ENCODE measurements around the gene TMEM202. TPM values are rescaled to one million over a fixed set of nuclear protein-coding genes. Genes with fewer than 3 reads are reported as not detected.
"Not testable (repeated sequence)": the region's sequence is repeated elsewhere in the genome, so short reads cannot be mapped to it uniquely, and the experiment has no call there.

TMEM202 gene
- total and polyA plus RNA-seq, 8 donors: not detected

- 23 to 49% (median 34%) methylated on average over 1 of the region's 1 CpG for WGBS, 5 donors
- Histone ChIP-seq H3K27ac (no peak overlapping the region), H3K36me3 (no peaks in the 10 kb centered on the region), H3K4me3 (no peak overlapping the region), H3K27me3 (peaks cover 0 to 30% (median 0%) of the 10 kb centered on the region in 3 donors), H3K9me3 (peaks cover 0 to 5% (median 2%) of the 10 kb centered on the region in 4 donors), H3K4me1 (no peaks in the 10 kb centered on the region)
- DNase-seq: no peak
- intact Hi-C loops (cut with DNase I; ENCODE audit: low total_unique reads): no loop called here
- TF ChIP-seq POLR2A (IDR thresholded peaks at IDR 0.05) (no peak), POLR2AphosphoS5 (IDR thresholded peaks at IDR 0.05) (no peak), CTCF (IDR thresholded peaks at IDR 0.05) (no peak), EP300 (IDR thresholded peaks at IDR 0.05) (no peak)
Observed at GRCh38 chr15:72411544-72411943, 13.4 kb downstream of the TMEM202 start.

GRCh38 chr15:72413337-72413736, 15.2 kb downstream of the TMEM202 start:
- H3K4me1 ChIP-seq; H3K9me3 ChIP-seq; intact Hi-C loops (cut with DNase I; ENCODE audit: low total_unique reads); H3K36me3 ChIP-seq; H3K4me3 ChIP-seq; H3K27ac ChIP-seq; DNase-seq: not testable (repeated sequence)
- WGBS, 5 donors: 80 to 90% (median 86%) methylated on average over 1 to 3 of the region's 3 CpGs
- peaks cover 0 to 15% (median 0%) of the 10 kb centered on the region in 3 donors for H3K27me3 ChIP-seq

GRCh38 chr15:72415304-72415703, 17.2 kb downstream of the TMEM202 start:
- TF ChIP-seq EP300 (IDR thresholded peaks at IDR 0.05): no peak
- no peak for TF ChIP-seq POLR2AphosphoS5 (IDR thresholded peaks at IDR 0.05)
- no peak for TF ChIP-seq POLR2A (IDR thresholded peaks at IDR 0.05)
- TF ChIP-seq CTCF (IDR thresholded peaks at IDR 0.05): no peak
- Histone ChIP-seq H3K9me3 (peaks cover 0 to 5% (median 2%) of the 10 kb centered on the region in 4 donors), H3K27me3 (no peaks in the 10 kb centered on the region), H3K4me1 (no peaks in the 10 kb centered on the region), H3K4me3 (no peak overlapping the region), H3K36me3 (no peaks in the 10 kb centered on the region), H3K27ac (no peak overlapping the region)
- intact Hi-C loops (cut with DNase I; ENCODE audit: low total_unique reads): no loop called here
- no peak for DNase-seq
- 65 to 73% (median 67%) methylated on average over 2 of the region's 2 CpGs for WGBS, 5 donors

GRCh38 chr15:72419768-72420167, 21.7 kb downstream of the TMEM202 start:
- intact Hi-C loops (cut with DNase I; ENCODE audit: low total_unique reads); DNase-seq: not testable (repeated sequence)
- 74 to 92% (median 79%) methylated on average over 3 of the region's 3 CpGs for WGBS, 5 donors

GRCh38 chr15:72420576-72420975, 22.5 kb downstream of the TMEM202 start:
- WGBS, 5 donors: 61 to 70% (median 66%) methylated on average over 2 of the region's 2 CpGs
- intact Hi-C loops (cut with DNase I; ENCODE audit: low total_unique reads): no loop called here
- no peak for DNase-seq
- no peaks in the 10 kb centered on the region for H3K27me3 ChIP-seq
- no peaks in the 10 kb centered on the region for H3K4me1 ChIP-seq
- H3K4me3 ChIP-seq: no peak overlapping the region
- peaks cover 0 to 10% (median 4%) of the 10 kb centered on the region in 4 donors for H3K9me3 ChIP-seq
- TF ChIP-seq CTCF (IDR thresholded peaks at IDR 0.05): no peak
- no peak for TF ChIP-seq POLR2A (IDR thresholded peaks at IDR 0.05)
- no peak for TF ChIP-seq POLR2AphosphoS5 (IDR thresholded peaks at IDR 0.05)
- TF ChIP-seq EP300 (IDR thresholded peaks at IDR 0.05): no peak
- H3K27ac ChIP-seq: no peak overlapping the region
- H3K36me3 ChIP-seq: no peaks in the 10 kb centered on the region

More at GRCh38 chr15:72419768-72420167, 21.7 kb downstream of the TMEM202 start:
- H3K27ac ChIP-seq, H3K4me3 ChIP-seq, H3K9me3 ChIP-seq, H3K36me3 ChIP-seq, H3K27me3 ChIP-seq, H3K4me1 ChIP-seq: not testable (repeated sequence)

Data from stomach (tissue), 9 donors.